Astrocyte of the cerebellum (primary cell): ENCODE data around the gene CALU.

Experiments
- DNase-seq: peaks from one replicate; pipeline ENCODE4 v3.0.0-alpha.2; 2011; ENCODE audit warnings: low read depth
- H3K4me3 ChIP-seq: 2 replicates; pipeline ENCODE4 v1.5.1; 2011; ENCODE audit warnings: mild to moderate bottlenecking, low read depth, low read length, moderate library complexity
- CTCF ChIP-seq: IDR thresholded peaks from 2 replicates; pipeline ENCODE4 v1.5.1; 2012; ENCODE audit warnings: low read length, low read depth, moderate library complexity, mild to moderate bottlenecking; ENCODE audit errors: missing control alignments
- in situ Hi-C: cut with HindIII; loops from 2 replicates; pipeline ENCODE4 v1.10.0; 2017; ENCODE audit warnings: low sequenced_read_pairs

The CALU gene

GRCh38 chr7:128793181-128793547 lies 54.0 kb downstream of the CALU start:
- in situ Hi-C loops, result no loop called here
- no peak for DNase-seq
- H3K4me3 ChIP-seq, result no peak overlapping the region
- TF ChIP-seq CTCF, result no peak

GRCh38 chr7:128794020-128794419 lies 54.9 kb downstream of the CALU start:
- no peak overlapping the region for H3K4me3 ChIP-seq
- DNase-seq, result no peak
- TF ChIP-seq CTCF, result no peak

GRCh38 chr7:128794436-128794835 lies 55.3 kb downstream of the CALU start:
- H3K4me3 ChIP-seq, result no peak overlapping the region
- TF ChIP-seq CTCF, result no peak
- in situ Hi-C loops, result no loop called here
- DNase-seq, result no peak

More at GRCh38 chr7:128794020-128794419, 54.9 kb downstream of the CALU start:
- in situ Hi-C loops, result no loop called here

- no peak for TF ChIP-seq CTCF
- H3K4me3 ChIP-seq, result no peak overlapping the region
- in situ Hi-C loops, result no loop called here
- DNase-seq, result no peak
These were observed 56.0 kb downstream of the CALU start for GRCh38 chr7:128795129-128795528.

- peak; percentile 81 for DNase-seq
- H3K4me3 ChIP-seq, result no peak overlapping the region
- no peak for TF ChIP-seq CTCF
- in situ Hi-C loops, result no loop called here
These were observed 57.2 kb downstream of the CALU start for GRCh38 chr7:128796327-128796726.

- H3K4me3 ChIP-seq, result no peak overlapping the region
- TF ChIP-seq CTCF, result no peak
- no peak for DNase-seq
- in situ Hi-C loops, result no loop called here
These were observed 60.3 kb downstream of the CALU start for GRCh38 chr7:128799451-128799850.

GRCh38 chr7:128800567-128800966 lies 61.4 kb downstream of the CALU start:
- no peak overlapping the region for H3K4me3 ChIP-seq
- TF ChIP-seq CTCF, result no peak
- in situ Hi-C loops, result no loop called here
- no peak for DNase-seq
